ENCODE measurements around the gene NDUFS5. TPM values are rescaled to one million over a fixed set of nuclear protein-coding genes. Genes with fewer than 3 reads are reported as not detected.

Gene NDUFS5
- polyA plus RNA-seq, 1 of the 3 experiments (the other 2 are of a cell fraction), result 881 TPM

GRCh38 chr1:39044762-39045161 is 18.6 kb downstream of the NDUFS5 start:
- Histone ChIP-seq H3K27me3 (ENCODE audit: insufficient read depth) (no peaks in the 10 kb centered on the region), H3K79me2 (ENCODE audit: insufficient read depth) (no peaks in the 10 kb centered on the region), H3K9me2 (no peaks in the 10 kb centered on the region), H3K4me3 (ENCODE audit: low read depth in 2 of 2, low read length in 1 of 2) (no peak overlapping the region), H3K4me2 (no peak overlapping the region), H3K9ac (no peak overlapping the region), H2AFZ (ENCODE audit: low read depth) (no peak overlapping the region), H3K27ac (ENCODE audit: low read depth in 2 of 2, low read length in 1 of 2) (no peak overlapping the region), H3K9me3 (no peaks in the 10 kb centered on the region), H4K20me1 (ENCODE audit: insufficient read depth) (no peaks in the 10 kb centered on the region), H3F3A (replicated peaks; ENCODE audit: insufficient read depth) (peaks cover 19% of the 10 kb centered on the region), H3K36me3 (replicated peaks in 1 of 2; ENCODE audit: control insufficient read depth in 1 of 2, insufficient read depth in 2 of 2, low read length in 1 of 2) (peaks cover 3 to 19% of the 10 kb centered on the region in 2 experiments), H3K4me1 (ENCODE audit: control insufficient read depth in 1 of 2, insufficient read depth in 2 of 2, low read depth in 1 of 2, low read length in 1 of 2) (0 out of 4 replicates have a peak, but pooled peaks cover 0 to 11% of the 10 kb centered on the region in 2 experiments)
- no peak for TF ChIP-seq EP300 (IDR thresholded peaks at IDR 0.05; ENCODE audit: borderline replicate concordance in 1 of 2, low read depth in 1 of 2, low read length in 1 of 2)
- POLR2A ChIA-PET, result no interaction called here
- DNase-seq, result no peak
- WGBS (ENCODE audit: low lambda C conversion rate), result 100% methylated on average over 1 of the region's 1 CpG
- CTCF ChIA-PET, result no interaction called here

- no CpG with 5 or more reads among the region's 8 CpGs for WGBS (ENCODE audit: low lambda C conversion rate)
- POLR2A ChIA-PET, result interaction anchor here (0.6 kb wide), 1 partner anchor 38 kb away, joined by 4 read pairs; no protein-coding TSS in a partner anchor
- Histone ChIP-seq H3K27me3 (ENCODE audit: insufficient read depth) (no peaks in the 10 kb centered on the region), H3K4me2 (no peak overlapping the region), H2AFZ (ENCODE audit: low read depth) (no peak overlapping the region), H3F3A (replicated peaks; ENCODE audit: insufficient read depth) (peaks cover 19% of the 10 kb centered on the region), H3K27ac (ENCODE audit: low read depth in 2 of 2, low read length in 1 of 2) (no peak overlapping the region), H3K9me3 (no peaks in the 10 kb centered on the region), H3K9me2 (no peaks in the 10 kb centered on the region), H3K9ac (no peak overlapping the region), H3K4me1 (ENCODE audit: control insufficient read depth in 1 of 2, insufficient read depth in 2 of 2, low read depth in 1 of 2, low read length in 1 of 2) (0 out of 4 replicates have a peak, but pooled peaks cover 0 to 11% of the 10 kb centered on the region in 2 experiments), H3K36me3 (replicated peaks in 1 of 2; ENCODE audit: control insufficient read depth in 1 of 2, insufficient read depth in 2 of 2, low read length in 1 of 2) (peaks cover 3 to 18% of the 10 kb centered on the region in 2 experiments), H4K20me1 (ENCODE audit: insufficient read depth) (no peaks in the 10 kb centered on the region), H3K79me2 (ENCODE audit: insufficient read depth) (no peaks in the 10 kb centered on the region), H3K4me3 (ENCODE audit: low read depth in 2 of 2, low read length in 1 of 2) (no peak overlapping the region)
- TF ChIP-seq CHD2 (IDR thresholded peaks at IDR 0.05; ENCODE audit: low read length, partially characterized antibody) (no peak), TEAD4 (IDR thresholded peaks at IDR 0.05; ENCODE audit: borderline replicate concordance, insufficient read depth) (no peak), GATA2 (CRISPR knock-in tag; IDR thresholded peaks at IDR 0.05) (no peak), RCOR1 (IDR thresholded peaks at IDR 0.05; ENCODE audit: low read length) (no peak), REST (IDR thresholded peaks at IDR 0.05; ENCODE audit: low read depth, low read length) (no peak), RFX5 (IDR thresholded peaks at IDR 0.05; ENCODE audit: low read length) (no peak), FOXJ3 (CRISPR knock-in tag; IDR thresholded peaks at IDR 0.05) (no peak), FOSL2 (IDR thresholded peaks at IDR 0.05; ENCODE audit: borderline replicate concordance, low read depth) (no peak), ZBTB33 (IDR thresholded peaks at IDR 0.05; ENCODE audit: borderline replicate concordance, low read depth) (no peak), GABPA (IDR thresholded peaks at IDR 0.05; ENCODE audit: low read depth) (no peak), USF1 (IDR thresholded peaks at IDR 0.05; ENCODE audit: borderline replicate concordance, low read depth) (no peak), YY1 (IDR thresholded peaks at IDR 0.05; ENCODE audit: low read depth) (no peak), JUND (IDR thresholded peaks at IDR 0.05) (no peak), RAD21 (IDR thresholded peaks at IDR 0.05; ENCODE audit: low read length) (no peak), FOXM1 (IDR thresholded peaks at IDR 0.05; ENCODE audit: low read depth) (no peak), TCF12 (IDR thresholded peaks at IDR 0.05) (no peak), MAX (IDR thresholded peaks at IDR 0.05; ENCODE audit: low read depth) (no peak)
- no peak for DNase-seq
- CTCF ChIA-PET, result no interaction called here
Measured at GRCh38 chr1:39045231-39045630, 19.1 kb downstream of the NDUFS5 start.

All from SK-N-SH (cell line).